Memory B cell (primary cell): ENCODE data around the gene TMEM151B.
"Not testable (repeated sequence)": the region's sequence is repeated elsewhere in the genome, so short reads cannot be mapped to it uniquely, and the experiment has no call there.

Experiments
- ATAC-seq: fragments of 150-1000 bp; cut with Tn5 transposase; 2 replicates; pipeline ENCODE4 v1.10.0; 2021; ENCODE audit warnings: low read depth, mild to moderate bottlenecking, moderate library complexity
- DNase-seq, 2 donors: peaks; one replicate each; pipeline ENCODE4 v3.0.0; 2022; ENCODE audit warnings: low spot score in 2 of 2
- H3K27ac Mint-ChIP-seq: one replicate; pipeline ENCODE4 v1.8.0; 2022; ENCODE audit warnings: mild to moderate bottlenecking, moderate library complexity, mixed read lengths
- H3K27me3 Mint-ChIP-seq: one replicate; pipeline ENCODE4 v1.8.0; 2022; ENCODE audit warnings: mixed read lengths
- H3K36me3 Mint-ChIP-seq: one replicate; pipeline ENCODE4 v1.8.0; 2022; ENCODE audit warnings: mild to moderate bottlenecking, mixed read lengths
- H3K4me1 Mint-ChIP-seq: one replicate; pipeline ENCODE4 v1.8.0; 2022; ENCODE audit warnings: mixed read lengths
- H3K4me3 Mint-ChIP-seq: one replicate; pipeline ENCODE4 v1.8.0; 2022; ENCODE audit warnings: mild to moderate bottlenecking, moderate library complexity, mixed read lengths
- H3K9me3 Mint-ChIP-seq: one replicate; pipeline ENCODE4 v1.8.0; 2022; ENCODE audit warnings: mixed read lengths

The TMEM151B gene

GRCh38 chr6:44314657-44315056 lies 44.4 kb downstream of the TMEM151B start:
- H3K27ac Mint-ChIP-seq, DNase-seq, H3K4me3 Mint-ChIP-seq, H3K36me3 Mint-ChIP-seq, H3K27me3 Mint-ChIP-seq, ATAC-seq, H3K9me3 Mint-ChIP-seq: not testable (repeated sequence)
- H3K4me1 Mint-ChIP-seq = peaks cover 11% of the 10 kb centered on the region

GRCh38 chr6:44315516-44315915 lies 45.3 kb downstream of the TMEM151B start:
- Mint-ChIP-seq H3K27me3 (peaks cover 9% of the 10 kb centered on the region), H3K9me3 (no peaks in the 10 kb centered on the region), H3K27ac (no peak overlapping the region), H3K36me3 (peaks cover 2% of the 10 kb centered on the region), H3K4me3 (no peak overlapping the region), H3K4me1 (peaks cover 11% of the 10 kb centered on the region)
- no peak for ATAC-seq
- no peak for DNase-seq

DNA sequence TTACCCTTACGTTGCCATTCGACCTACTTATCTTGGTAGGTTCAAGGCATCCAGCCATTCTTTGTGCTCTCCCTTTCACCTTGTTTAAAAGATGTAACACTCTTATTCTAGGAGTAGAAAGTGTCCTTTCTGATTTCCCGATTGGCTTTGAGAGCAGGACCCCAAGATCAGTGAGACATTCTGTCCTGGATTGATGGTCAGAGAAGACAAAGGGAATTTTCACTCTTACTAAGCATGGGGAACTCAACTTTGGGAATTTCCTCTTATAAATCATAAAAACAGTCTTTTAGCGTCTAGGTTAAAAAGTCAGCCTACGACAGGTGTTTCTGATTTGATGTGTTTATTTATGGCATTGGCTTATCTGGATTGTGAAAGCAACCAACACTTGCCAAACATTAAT lies 45.7 kb downstream of the TMEM151B start:
- ATAC-seq (no peak), DNase-seq (no peak)
- H3K27me3 Mint-ChIP-seq = peaks cover 9% of the 10 kb centered on the region
- no peak overlapping the region for H3K4me3 Mint-ChIP-seq
- H3K9me3 Mint-ChIP-seq = no peaks in the 10 kb centered on the region
- H3K27ac Mint-ChIP-seq = no peak overlapping the region
- peaks cover 11% of the 10 kb centered on the region for H3K4me1 Mint-ChIP-seq
- H3K36me3 Mint-ChIP-seq = peaks cover 2% of the 10 kb centered on the region

DNA sequence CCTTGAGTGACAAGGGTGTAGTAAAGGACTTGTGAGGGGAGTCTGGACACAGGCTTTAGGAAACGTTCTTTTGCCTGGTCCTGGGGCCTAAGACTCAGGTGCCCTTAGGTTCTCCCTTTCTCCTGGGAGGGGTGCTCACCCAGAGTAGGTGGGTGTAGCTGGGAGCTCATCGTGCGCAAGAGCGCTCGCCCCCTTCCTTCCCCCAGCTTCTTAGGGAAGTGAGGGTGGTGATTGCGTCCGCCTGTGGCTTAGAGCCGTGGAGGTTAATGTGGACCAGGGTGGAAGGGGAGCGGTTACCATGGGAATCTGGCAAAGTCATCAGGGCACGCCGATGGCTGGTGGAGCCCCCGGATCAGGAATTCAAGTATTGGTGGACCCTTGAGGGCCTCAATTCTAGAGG lies 46.2 kb downstream of the TMEM151B start:
- Mint-ChIP-seq H3K9me3 (no peaks in the 10 kb centered on the region), H3K27ac (no peak overlapping the region), H3K4me3 (no peak overlapping the region), H3K27me3 (peaks cover 9% of the 10 kb centered on the region), H3K36me3 (peaks cover 2% of the 10 kb centered on the region), H3K4me1 (peaks cover 11% of the 10 kb centered on the region)
- no peak for ATAC-seq
- no peak for DNase-seq

DNA sequence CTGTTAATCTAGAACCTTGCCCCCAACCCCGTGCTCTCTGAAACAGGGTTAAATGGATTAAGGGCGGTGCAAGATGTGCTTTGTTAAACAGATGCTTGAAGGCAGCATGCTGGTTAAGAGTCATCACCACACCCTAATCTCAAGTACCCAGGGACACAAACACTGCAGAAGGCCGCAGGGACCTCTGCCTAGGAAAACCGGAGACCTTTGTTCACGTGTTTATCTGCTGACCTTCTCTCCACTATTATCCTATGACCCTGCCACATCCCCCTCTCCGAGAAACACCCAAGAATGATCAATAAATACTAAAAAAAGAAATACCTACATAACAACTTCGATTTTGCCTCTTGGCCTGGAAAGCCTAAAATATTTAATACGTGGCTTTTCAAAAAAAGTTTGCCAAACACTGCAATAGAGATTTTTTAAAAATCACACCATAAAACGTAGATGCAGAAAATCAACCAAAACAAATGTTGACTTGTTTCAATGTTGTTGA lies 46.9 kb downstream of the TMEM151B start:
- not testable (repeated sequence) for H3K36me3 Mint-ChIP-seq, H3K4me3 Mint-ChIP-seq, H3K27ac Mint-ChIP-seq, H3K9me3 Mint-ChIP-seq, ATAC-seq, H3K4me1 Mint-ChIP-seq, DNase-seq, H3K27me3 Mint-ChIP-seq

DNA sequence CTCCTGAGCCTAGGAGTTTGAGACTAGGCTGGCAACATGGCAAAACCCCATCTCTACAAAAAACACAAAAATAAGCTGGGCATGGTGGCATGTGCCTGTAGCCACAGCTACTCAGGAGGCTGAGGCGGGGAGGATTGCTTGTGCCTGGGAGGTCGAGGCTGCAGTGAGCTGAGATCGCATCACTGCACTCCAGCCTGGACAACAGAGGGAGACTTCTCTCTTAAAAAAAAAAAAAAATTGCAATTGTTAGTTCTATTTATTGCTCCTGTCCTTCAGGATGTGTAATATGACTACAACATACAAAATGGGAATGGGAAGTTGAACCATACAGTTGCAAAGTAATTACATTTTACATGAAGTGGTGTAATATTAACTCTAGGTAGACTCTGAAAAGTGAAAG lies 51.0 kb downstream of the TMEM151B start:
- Mint-ChIP-seq H3K4me1 (no peaks in the 10 kb centered on the region), H3K27ac (no peak overlapping the region), H3K27me3 (peaks cover 9% of the 10 kb centered on the region), H3K36me3 (no peaks in the 10 kb centered on the region), H3K9me3 (no peaks in the 10 kb centered on the region), H3K4me3 (no peak overlapping the region)
- ATAC-seq (no peak), DNase-seq (no peak)

DNA sequence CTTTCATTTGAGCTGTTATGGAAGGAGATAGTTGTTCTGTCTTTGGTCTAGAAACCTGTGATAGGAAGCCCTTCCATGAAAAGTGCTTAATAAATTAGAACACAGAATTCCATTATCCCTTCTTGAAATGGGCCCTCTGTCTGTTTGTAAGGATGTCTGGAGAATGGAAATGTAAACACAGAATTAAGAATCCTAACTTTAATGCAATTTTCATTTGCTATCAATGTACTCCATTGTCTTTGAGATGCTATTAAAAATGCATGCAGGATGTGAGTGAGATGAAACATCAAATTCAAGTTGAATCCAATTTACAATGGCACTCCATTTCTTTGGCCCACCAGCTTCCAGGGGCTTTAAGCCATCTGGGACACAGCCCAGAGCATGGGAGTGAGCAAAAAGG lies 56.8 kb downstream of the TMEM151B start:
- no peaks in the 10 kb centered on the region for H3K36me3 Mint-ChIP-seq

DNA sequence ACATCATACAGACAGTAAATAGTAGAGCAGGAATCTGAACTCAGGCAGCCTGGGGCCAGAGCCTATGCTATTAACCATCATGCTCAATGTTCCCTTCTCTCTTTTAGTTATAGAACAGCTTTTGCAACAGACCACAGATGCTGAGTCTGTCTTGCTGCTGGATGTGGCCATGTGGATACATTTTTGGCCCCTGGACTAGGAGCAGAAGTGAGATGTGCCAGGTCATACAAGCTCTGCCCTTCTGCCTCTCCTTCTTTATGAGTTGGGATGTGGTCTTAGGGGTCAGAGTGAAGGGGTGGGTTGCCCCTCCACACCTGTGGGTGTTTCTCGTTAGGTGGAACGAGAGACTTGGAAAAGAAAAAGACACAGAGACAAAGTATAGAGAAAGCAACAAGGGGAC lies 57.5 kb downstream of the TMEM151B start:
- no peak overlapping the region for H3K4me3 Mint-ChIP-seq
- H3K36me3 Mint-ChIP-seq = no peaks in the 10 kb centered on the region
- H3K4me1 Mint-ChIP-seq = no peaks in the 10 kb centered on the region
- no peaks in the 10 kb centered on the region for H3K9me3 Mint-ChIP-seq
- H3K27ac Mint-ChIP-seq = no peak overlapping the region
- DNase-seq (no peak), ATAC-seq (no peak)
- peaks cover 12% of the 10 kb centered on the region for H3K27me3 Mint-ChIP-seq

More for the DNA sequence above, 56.8 kb downstream of the TMEM151B start:
- Mint-ChIP-seq H3K9me3 (no peaks in the 10 kb centered on the region), H3K27ac (no peak overlapping the region), H3K27me3 (peaks cover 7% of the 10 kb centered on the region), H3K4me1 (no peaks in the 10 kb centered on the region), H3K4me3 (no peak overlapping the region)
- ATAC-seq (no peak), DNase-seq (no peak)

- peaks cover 13% of the 10 kb centered on the region for H3K27me3 Mint-ChIP-seq
- not testable (repeated sequence) for H3K4me1 Mint-ChIP-seq, ATAC-seq, H3K9me3 Mint-ChIP-seq, H3K27ac Mint-ChIP-seq, DNase-seq, H3K36me3 Mint-ChIP-seq, H3K4me3 Mint-ChIP-seq
Observed at GRCh38 chr6:44328203-44328602, 58.0 kb downstream of the TMEM151B start.

- no peak for DNase-seq
- H3K27me3 Mint-ChIP-seq = peaks cover 13% of the 10 kb centered on the region
- H3K27ac Mint-ChIP-seq = no peak overlapping the region
Observed at GRCh38 chr6:44329858-44330257, 59.6 kb downstream of the TMEM151B start.

DNA sequence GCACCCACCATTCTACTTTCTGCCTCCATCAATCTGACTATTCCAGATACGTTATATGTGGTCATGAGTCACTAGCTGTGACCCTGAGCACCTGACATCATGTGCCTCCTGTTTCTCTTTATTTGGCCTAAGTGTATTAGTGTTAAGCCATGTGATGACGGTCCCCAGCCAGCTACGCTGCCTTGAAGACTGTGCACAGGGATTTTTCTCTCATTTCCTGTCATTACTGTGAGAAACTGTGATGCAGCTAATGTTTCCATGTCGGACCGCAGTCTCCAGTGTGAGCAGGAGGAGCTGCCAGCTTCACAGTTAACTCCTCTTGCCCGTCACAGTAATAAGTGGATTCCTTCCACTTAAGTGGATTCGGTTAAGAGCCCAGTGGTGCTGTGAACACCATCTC lies 62.3 kb downstream of the TMEM151B start:
- Mint-ChIP-seq H3K9me3 (no peaks in the 10 kb centered on the region), H3K27me3 (peaks cover 13% of the 10 kb centered on the region), H3K4me1 (no peaks in the 10 kb centered on the region), H3K36me3 (no peaks in the 10 kb centered on the region), H3K27ac (no peak overlapping the region), H3K4me3 (no peak overlapping the region)
- no peak for ATAC-seq
- DNase-seq = no peak

More at GRCh38 chr6:44329858-44330257, 59.6 kb downstream of the TMEM151B start:
- no peak for ATAC-seq
- Mint-ChIP-seq H3K4me3 (no peak overlapping the region), H3K36me3 (no peaks in the 10 kb centered on the region), H3K9me3 (no peaks in the 10 kb centered on the region), H3K4me1 (no peaks in the 10 kb centered on the region)

- Mint-ChIP-seq H3K27me3 (peaks cover 13% of the 10 kb centered on the region), H3K36me3 (no peaks in the 10 kb centered on the region), H3K4me1 (no peaks in the 10 kb centered on the region), H3K9me3 (no peaks in the 10 kb centered on the region), H3K4me3 (no peak overlapping the region), H3K27ac (no peak overlapping the region)
- DNase-seq (no peak), ATAC-seq (no peak)
Observed at GRCh38 chr6:44333273-44333919, 63.1 kb downstream of the TMEM151B start.

DNA sequence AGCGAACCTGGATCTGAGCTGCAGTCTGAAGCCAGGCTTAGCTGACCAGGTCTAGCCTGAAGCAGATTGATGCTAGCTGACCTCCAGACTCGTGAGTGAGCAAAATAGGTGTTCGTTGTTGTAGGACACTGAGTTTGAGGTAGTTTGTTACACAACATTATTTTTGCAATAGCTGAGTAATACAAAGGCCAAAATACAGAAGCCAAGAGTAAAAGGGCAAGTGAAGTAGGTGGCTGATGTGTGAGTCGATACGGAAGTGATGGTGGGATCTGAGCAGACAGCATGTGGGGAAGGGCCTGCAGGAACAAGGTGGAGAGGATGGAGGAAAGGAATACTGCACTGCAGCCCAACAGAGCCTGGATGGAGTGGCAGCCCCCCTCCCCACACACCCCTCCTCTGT lies 63.7 kb downstream of the TMEM151B start:
- Mint-ChIP-seq H3K4me3 (no peak overlapping the region), H3K4me1 (no peaks in the 10 kb centered on the region), H3K27me3 (peaks cover 11% of the 10 kb centered on the region), H3K36me3 (no peaks in the 10 kb centered on the region), H3K27ac (no peak overlapping the region), H3K9me3 (no peaks in the 10 kb centered on the region)
- DNase-seq (no peak), ATAC-seq (no peak)

DNA sequence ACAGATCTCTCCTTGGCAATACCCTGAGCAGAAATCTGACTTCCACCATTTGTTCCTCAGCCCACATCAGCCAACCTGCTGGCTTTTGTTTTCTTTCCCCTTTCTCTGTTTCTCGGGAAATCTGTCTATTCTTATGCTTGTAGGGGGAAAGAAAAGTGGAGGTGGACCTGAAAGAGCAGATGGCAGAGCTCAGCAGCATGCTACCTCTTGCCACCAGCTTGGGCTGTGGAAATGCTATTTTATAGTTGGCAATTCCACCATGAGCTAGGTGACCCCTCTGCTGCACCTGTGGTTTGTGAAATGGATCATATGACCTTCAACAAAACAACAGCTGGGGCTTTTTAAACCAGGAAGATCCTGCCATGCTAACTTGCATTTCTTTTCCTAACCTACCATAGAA lies 65.4 kb downstream of the TMEM151B start:
- peaks cover 9% of the 10 kb centered on the region for H3K27me3 Mint-ChIP-seq
- H3K27ac Mint-ChIP-seq = no peak overlapping the region
- H3K4me1 Mint-ChIP-seq = no peaks in the 10 kb centered on the region
- H3K9me3 Mint-ChIP-seq = no peaks in the 10 kb centered on the region
- no peak for DNase-seq
- no peaks in the 10 kb centered on the region for H3K36me3 Mint-ChIP-seq
- ATAC-seq = no peak
- H3K4me3 Mint-ChIP-seq = no peak overlapping the region
